OCI-LY3 (cell line): ENCODE measurements around the gene SMYD2.

ENCODE experiments used
- CTCF ChIP-seq: fragments of 200-600, 300-600 bp; sonication (generic); IDR thresholded peaks from 2 replicates; pipeline ENCODE4 v1.5.1; 2014; ENCODE audit warnings: antibody characterized with exemption, low read length, low read depth
- EZH2phosphoT487 ChIP-seq: fragments of 200-600 bp; shearing (Covaris generic); IDR thresholded peaks from 2 replicates; pipeline ENCODE4 v1.6.1; 2018; ENCODE audit warnings: antibody characterized with exemption, mixed run types, low read depth

DNA sequence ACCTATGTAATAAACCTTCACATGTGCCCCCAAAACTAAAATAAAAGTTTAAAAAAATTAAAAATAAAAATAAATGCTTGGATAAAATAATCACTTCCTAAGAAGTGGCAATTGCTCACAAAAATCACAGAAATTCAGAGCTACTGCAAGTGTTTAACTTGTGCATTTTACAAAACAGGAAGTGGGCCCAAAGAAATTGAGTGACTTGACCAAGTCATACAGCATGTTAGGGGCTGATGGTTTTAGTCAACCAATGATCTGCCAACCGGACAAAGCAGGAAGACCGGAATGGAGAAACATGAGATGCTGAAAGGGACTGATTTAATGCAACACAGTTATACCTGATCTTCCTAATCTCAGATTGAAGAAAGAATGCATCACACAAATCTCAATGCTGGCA lies 96.5 kb downstream of the SMYD2 start:
- TF ChIP-seq CTCF (no peak), EZH2phosphoT487 (no peak)
